Ovary (tissue), 3 donors: ENCODE results near the gene JARID2.

Source experiments
- CTCF ChIP-seq, 3 donors: fragments of 450-650 bp in 2 of 3; fragments of 200-600 bp in 1 of 3; IDR thresholded peaks; one replicate each; pipeline versions ENCODE4 v1.5.1 to v1.8.0; 2016 to 2022; ENCODE audit warnings: antibody characterized with exemption in 3 of 3, mild to moderate bottlenecking in 1 of 3
- POLR2A ChIP-seq: fragments of 450-650 bp; IDR thresholded peaks from one replicate; pipeline ENCODE4 v1.6.1; 2017; ENCODE audit warnings: antibody characterized with exemption, mild to moderate bottlenecking, moderate library complexity
- donor health status: DM: no; HTN: no; CAD: no.

DNA sequence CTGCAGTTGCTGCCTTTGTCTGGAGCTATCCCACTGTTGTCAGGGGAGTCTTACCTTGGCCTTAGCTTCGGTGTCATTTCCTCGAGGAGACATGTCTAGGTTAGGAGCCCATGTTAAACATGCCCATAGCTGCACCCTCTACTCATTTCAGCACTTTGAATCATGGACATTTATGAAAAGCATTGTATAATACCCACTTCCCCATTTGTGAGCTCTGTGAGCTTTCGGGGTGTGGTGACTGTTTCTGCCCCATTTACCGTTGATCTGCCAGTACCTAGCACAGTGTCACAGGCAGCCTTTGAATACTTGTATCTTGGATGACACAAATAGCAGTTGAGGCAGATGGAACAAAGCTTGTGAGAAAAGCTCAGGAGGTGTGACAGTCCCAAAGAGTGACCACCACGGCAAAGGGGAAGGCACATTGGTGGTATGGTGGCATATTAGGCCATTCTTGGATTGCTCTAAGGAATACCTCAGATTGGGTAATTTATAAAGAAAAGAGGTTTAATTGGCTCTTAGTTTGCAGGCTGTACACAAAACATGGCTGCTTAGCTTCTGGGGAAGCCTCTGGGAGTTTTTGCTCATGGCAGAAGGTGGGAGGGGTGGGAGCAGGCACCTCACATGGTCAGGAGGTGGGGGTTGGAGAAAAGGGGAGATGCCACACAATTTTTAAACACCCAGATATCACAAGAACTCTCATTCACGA, 42.0 kb downstream of the JARID2 start:
- TF ChIP-seq CTCF (IDR thresholded peaks at IDR 0.05) (no peak), POLR2A (no peak)
